HepG2 (cell line): Measurements from ENCODE around the gene TSPAN7. TPM values are rescaled to one million over a fixed set of nuclear protein-coding genes. Genes with fewer than 3 reads are reported as not detected.

Experiments
- ATAC-seq: fragments of 200-7000 bp; cut with Tn5 transposase; 3 replicates; pipeline ENCODE4 v1.9.1; 2020; ENCODE audit warnings: mild to moderate bottlenecking, moderate library complexity
- BruUV-seq: library from RNA; stranded (reverse); fragments of 400-500 nt; replicated peaks from 2 replicates; lab custom pipeline; 2021; lab: Mats Ljungman, UMichigan
- CTCF ChIA-PET: fragments of 300-600 bp; formaldehyde crosslinking; extraction: SDS; loops from one replicate; lab custom pipeline; 2021; ENCODE audit warnings: low total read pairs, inconsistent platforms, low intra/inter-chr PET ratio; lab: Yijun Ruan, JAX
- POLR2A ChIA-PET: fragments of 350-600 bp; sonication (Branson Sonifier 250); formaldehyde crosslinking; loops from one replicate; lab custom pipeline; 2020; ENCODE audit warnings: antibody characterized with exemption, inconsistent platforms; lab: Yijun Ruan, JAX
- DNase-seq: peaks from one replicate; pipeline ENCODE4 v3.0.0-alpha.2; 2015; ENCODE audit warnings: low spot score
- FAIRE-seq: peaks from 3 replicates; lab custom pipeline; 2011; peaks lifted over from hg19 to GRCh38; lab: Jason Lieb, UNC
- H2AFZ ChIP-seq: one replicate; pipeline ENCODE4 v1.6.1; 2011; ENCODE audit warnings: low read length, inconsistent platforms
- H3K27ac ChIP-seq: fragments of 300-600 bp; 3 replicates; pipeline ENCODE4 v1.8.0; 2011; ENCODE audit warnings: mixed run types, mild to moderate bottlenecking, mixed read lengths, low read length, inconsistent platforms; ENCODE audit not compliant: insufficient read depth; ENCODE audit errors: extremely low read length
- H3K27me3 ChIP-seq, 2 experiments: fragments of 200-600 bp in 1 of 2; 2 replicates in 1 of 2; 3 replicates in 1 of 2; pipeline versions ENCODE4 v1.6.0 to v1.8.0; 2011; ENCODE audit warnings: low read length in 2 of 2, mild to moderate bottlenecking in 2 of 2, moderate library complexity in 2 of 2, inconsistent platforms in 1 of 2; ENCODE audit not compliant: insufficient read depth in 2 of 2, control insufficient read depth in 1 of 2
- H3K36me3 ChIP-seq, 2 experiments: fragments of 200-600 bp in 1 of 2; replicated peaks in 1 of 2; 2 replicates in 1 of 2; 3 replicates in 1 of 2; pipeline versions ENCODE4 v1.5.1 to v1.8.0; 2011; ENCODE audit warnings: low read length in 2 of 2, inconsistent platforms in 1 of 2; ENCODE audit not compliant: insufficient read depth in 2 of 2, control insufficient read depth in 1 of 2
- H3K4me1 ChIP-seq: 2 replicates; pipeline ENCODE4 v1.5.1; 2012; ENCODE audit warnings: low read length, inconsistent platforms; ENCODE audit not compliant: insufficient read depth
- H3K4me2 ChIP-seq: 2 replicates; pipeline ENCODE4 v1.6.0; 2011; ENCODE audit warnings: low read depth, low read length, inconsistent platforms
- H3K4me3 ChIP-seq, 3 experiments: fragments of 200-600 bp in 1 of 3; sonication (generic), shearing (Covaris generic) in 1 of 3; replicated peaks in 1 of 3; 2 replicates each; pipeline ENCODE4 v1.5.1; 2011 to 2016; ENCODE audit warnings: low read length in 3 of 3, inconsistent platforms in 2 of 3, low read depth in 2 of 3, mild to moderate bottlenecking in 2 of 3, control low read depth in 1 of 3, mixed read lengths in 1 of 3; ENCODE audit not compliant: insufficient read depth in 1 of 3
- H3K79me2 ChIP-seq: one replicate; pipeline ENCODE4 v1.6.1; 2011; ENCODE audit warnings: low read length, inconsistent platforms; ENCODE audit not compliant: insufficient read depth
- H3K9ac ChIP-seq: 2 replicates; pipeline ENCODE4 v1.6.0; 2011; ENCODE audit warnings: mild to moderate bottlenecking, low read depth, low read length, inconsistent platforms; ENCODE audit not compliant: insufficient read depth
- H3K9me3 ChIP-seq: 2 replicates; pipeline ENCODE4 v1.5.1; 2012; ENCODE audit warnings: mild to moderate bottlenecking, low read length
- H4K20me1 ChIP-seq: 2 replicates; pipeline ENCODE4 v1.6.0; 2011; ENCODE audit warnings: inconsistent platforms, mild to moderate bottlenecking, low read length, moderate library complexity; ENCODE audit not compliant: insufficient read depth
- HMGA1 ChIP-seq: sonication (generic); formaldehyde crosslinking; conservative IDR thresholded peaks from 2 replicates; pipeline ENCODE4 v1.4.0; 2020; ENCODE audit warnings: missing genetic modification reagents
- IKZF1 ChIP-seq: fragments of 450-650 bp; IDR thresholded peaks from 2 replicates; pipeline ENCODE4 v1.7.1; 2016
- NCOR1 ChIP-seq: fragments of 200-600 bp; sonication (generic); IDR thresholded peaks from 2 replicates; pipeline ENCODE4 v1.7.0; 2017; ENCODE audit warnings: antibody characterized with exemption, low read length, borderline replicate concordance
- REPIN1 ChIP-seq: sonication (generic); formaldehyde crosslinking; IDR thresholded peaks from 2 replicates; pipeline ENCODE4 v1.8.0; 2022; ENCODE audit warnings: missing genetic modification reagents, low read depth, mild to moderate bottlenecking, borderline replicate concordance
- ZEB1 ChIP-seq: IDR thresholded peaks from 2 replicates; pipeline ENCODE4 v1.6.1; 2012; ENCODE audit warnings: mild to moderate bottlenecking, low read depth, inconsistent platforms; ENCODE audit not compliant: insufficient replicate concordance
- ZFP41 ChIP-seq: sonication (generic); formaldehyde crosslinking; IDR thresholded peaks from 2 replicates; pipeline ENCODE4 v1.4.0; 2020; ENCODE audit warnings: mild to moderate bottlenecking, missing genetic modification reagents, borderline replicate concordance
- ZNF136 ChIP-seq: sonication (generic); formaldehyde crosslinking; IDR thresholded peaks from 2 replicates; pipeline ENCODE4 v1.8.1; 2022; ENCODE audit warnings: low read depth, mild to moderate bottlenecking, moderate library complexity, missing genetic modification reagents
- ZNF335 ChIP-seq: sonication (generic); formaldehyde crosslinking; IDR thresholded peaks from 2 replicates; pipeline ENCODE4 v1.4.0; 2020; ENCODE audit warnings: missing genetic modification reagents
- ZNF34 ChIP-seq: sonication (generic); formaldehyde crosslinking; IDR thresholded peaks from 2 replicates; pipeline ENCODE4 v1.4.0; 2020; ENCODE audit warnings: mild to moderate bottlenecking, missing genetic modification reagents, borderline replicate concordance
- ZNF382 ChIP-seq: sonication (generic); formaldehyde crosslinking; IDR thresholded peaks from 2 replicates; pipeline ENCODE4 v1.5.0; 2020; ENCODE audit warnings: missing genetic modification reagents, mild to moderate bottlenecking, borderline replicate concordance
- ZSCAN21 ChIP-seq: sonication (generic); formaldehyde crosslinking; IDR thresholded peaks from 2 replicates; pipeline ENCODE4 v1.8.0; 2022; ENCODE audit warnings: mild to moderate bottlenecking, missing genetic modification reagents, moderate library complexity, borderline replicate concordance
- WGBS: methylation state at CpG from one replicate; pipeline ENCODE4 v1.1.6; 2017; ENCODE audit warnings: low lambda C conversion rate; 5-methylcytosine and 5-hydroxymethylcytosine counted together
- in situ Hi-C: cut with HindIII; loops from 2 replicates; pipeline ENCODE4 v1.10.0; 2017; ENCODE audit warnings: low pct_unique_long_range_greater_than_20kb; ENCODE audit not compliant: extremely low pct_ligation_motif_present
- intact Hi-C: fragments of 100-400 bp; cut with micrococcal nuclease; formaldehyde crosslinking; loops from one replicate; pipeline ENCODE4 v1.10.0; 2022; ENCODE audit not compliant: unreplicated experiment
- polyA plus RNA-seq, 8 experiments: library from polyadenylated mRNA; depleted of rRNA in 3 of 8; stranded (reverse) in 7 of 8; unstranded in 1 of 8; fragments of >200 nt; fragmentation: Illumina TruSeq in 4 of 8; extraction: Trizol in 4 of 8; gene quantifications; 2 replicates each; pipeline versions ENCODE4 v1.2.1 to v1.2.3, GENCODE V29; 2011 to 2016; ENCODE audit warnings: low read depth in 4 of 8, missing spikeins in 1 of 8, mixed read lengths in 1 of 8; ENCODE audit not compliant: insufficient read depth in 1 of 8
- total RNA-seq, 5 experiments: library from RNA; depleted of rRNA; stranded (reverse); fragments of >200 nt; fragmentation: Illumina TruSeq; extraction: Trizol; gene quantifications; 2 replicates each; pipeline ENCODE4 v1.2.3, GENCODE V29; 2016; ENCODE audit warnings: low read depth in 1 of 5
- TF ChIP-seq, protein P1 (sequence below): sonication (generic); formaldehyde crosslinking; IDR thresholded peaks from 2 replicates; pipeline ENCODE4 v1.4.0; 2020; ENCODE audit warnings: missing genetic modification reagents
- TF ChIP-seq, protein P2 (sequence below): sonication (generic); formaldehyde crosslinking; IDR thresholded peaks from 2 replicates; pipeline ENCODE4 v1.5.0; 2020; ENCODE audit warnings: mild to moderate bottlenecking, low read depth, missing genetic modification reagents, borderline replicate concordance

The TSPAN7 gene
- total and polyA plus RNA-seq, 2 of the 13 experiments (the other 11 are each of a cell fraction or from before 2014, with no cell fraction given) = 21.4 to 47.1 TPM

- TF ChIP-seq ZNF382 = no peak
These were observed 117.5 kb downstream of the TSPAN7 start (continued) for GRCh38 chrX:38678821-38679220.

DNA sequence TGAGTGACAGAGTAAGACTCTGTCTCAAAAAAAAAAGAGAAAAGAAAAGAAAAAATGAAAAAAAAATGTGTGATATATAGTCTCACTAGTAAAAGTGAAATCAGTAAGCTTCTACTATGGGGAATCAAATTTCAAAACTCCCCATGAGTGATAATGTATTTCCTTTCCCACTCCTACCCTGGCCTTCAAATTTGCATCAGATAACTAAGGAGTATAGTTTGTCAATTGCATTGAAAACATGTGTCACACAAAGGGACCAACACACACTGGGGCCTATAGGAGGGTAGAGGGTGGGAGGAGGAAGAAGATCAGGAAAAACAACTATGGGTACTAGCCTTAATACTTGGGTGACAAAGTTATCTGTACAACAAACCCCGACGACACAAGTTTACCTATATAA lies 118.4 kb downstream of the TSPAN7 start:
- Histone ChIP-seq H3K4me2 (no peak overlapping the region), H3K36me3 (no peaks in the 10 kb centered on the region), H4K20me1 (no peaks in the 10 kb centered on the region), H3K9ac (no peak overlapping the region), H3K27ac (no peak overlapping the region), H3K9me3 (no peaks in the 10 kb centered on the region), H3K4me3 (no peak overlapping the region), H3K79me2 (no peaks in the 10 kb centered on the region), H3K4me1 (peaks cover 32% of the 10 kb centered on the region), H3K27me3 (no peaks in the 10 kb centered on the region), H2AFZ (no peak overlapping the region)
- CTCF ChIA-PET = no interaction called here
- ATAC-seq (no peak), FAIRE-seq (no peak), DNase-seq (no peak)
- POLR2A ChIA-PET = no interaction called here
- intact Hi-C loops (no loop called here), in situ Hi-C loops (no loop called here)
- 95% methylated on average over 2 of the region's 2 CpGs for WGBS
- BruUV-seq = no TSS peak
- TF ChIP-seq ZNF34 (CRISPR knock-in tag) = no peak
- no peak for TF ChIP-seq REPIN1 (CRISPR knock-in tag)
- TF ChIP-seq ZNF136 (CRISPR knock-in tag) = no peak
- TF ChIP-seq, protein P1, sequence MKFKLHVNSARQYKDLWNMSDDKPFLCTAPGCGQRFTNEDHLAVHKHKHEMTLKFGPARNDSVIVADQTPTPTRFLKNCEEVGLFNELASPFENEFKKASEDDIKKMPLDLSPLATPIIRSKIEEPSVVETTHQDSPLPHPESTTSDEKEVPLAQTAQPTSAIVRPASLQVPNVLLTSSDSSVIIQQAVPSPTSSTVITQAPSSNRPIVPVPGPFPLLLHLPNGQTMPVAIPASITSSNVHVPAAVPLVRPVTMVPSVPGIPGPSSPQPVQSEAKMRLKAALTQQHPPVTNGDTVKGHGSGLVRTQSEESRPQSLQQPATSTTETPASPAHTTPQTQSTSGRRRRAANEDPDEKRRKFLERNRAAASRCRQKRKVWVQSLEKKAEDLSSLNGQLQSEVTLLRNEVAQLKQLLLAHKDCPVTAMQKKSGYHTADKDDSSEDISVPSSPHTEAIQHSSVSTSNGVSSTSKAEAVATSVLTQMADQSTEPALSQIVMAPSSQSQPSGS (CRISPR knock-in tag) = no peak
- TF ChIP-seq ZFP41 (CRISPR knock-in tag) = no peak
- no peak for TF ChIP-seq ZEB1
- no peak for TF ChIP-seq IKZF1
- TF ChIP-seq, protein P2, sequence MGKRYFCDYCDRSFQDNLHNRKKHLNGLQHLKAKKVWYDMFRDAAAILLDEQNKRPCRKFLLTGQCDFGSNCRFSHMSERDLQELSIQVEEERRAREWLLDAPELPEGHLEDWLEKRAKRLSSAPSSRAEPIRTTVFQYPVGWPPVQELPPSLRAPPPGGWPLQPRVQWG (CRISPR knock-in tag) = no peak
- TF ChIP-seq NCOR1 = no peak
- TF ChIP-seq ZNF335 (CRISPR knock-in tag) = no peak
- no peak for TF ChIP-seq HMGA1
- TF ChIP-seq ZSCAN21 = no peak
